ENCODE data around the gene TSHR.

The TSHR gene

GRCh38 chr14:80965037-80965436 lies 9.6 kb downstream of the TSHR start:
- no peak for TF ChIP-seq BACH2 (CRISPR knock-in tag; IDR thresholded peaks at IDR 0.05; ENCODE audit: borderline replicate concordance)
- no peak for TF ChIP-seq GLIS3 (CRISPR knock-in tag; IDR thresholded peaks at IDR 0.05)
- TF ChIP-seq OSR1 (CRISPR knock-in tag; IDR thresholded peaks at IDR 0.05): no peak
- TF ChIP-seq CREB5 (CRISPR knock-in tag; IDR thresholded peaks at IDR 0.05; ENCODE audit: low read depth): no peak
- no peak for TF ChIP-seq POU6F1 (CRISPR knock-in tag; IDR thresholded peaks at IDR 0.05; ENCODE audit: borderline replicate concordance, low read depth)
- TF ChIP-seq ZC3H10 (CRISPR knock-in tag; IDR thresholded peaks at IDR 0.05): no peak
- no peak for ATAC-seq

GRCh38 chr14:80973931-80974641 lies 18.7 kb downstream of the TSHR start:
- TF ChIP-seq POU6F1 (CRISPR knock-in tag; IDR thresholded peaks at IDR 0.05; ENCODE audit: borderline replicate concordance, low read depth) (no peak), ISL1 (CRISPR knock-in tag; IDR thresholded peaks at IDR 0.05) (peak; percentile 49; the same call in 1 of the 2 replicates)
- no peak for ATAC-seq

- TF ChIP-seq RARB (CRISPR knock-in tag; IDR thresholded peaks at IDR 0.05) (no peak), TOX (CRISPR knock-in tag; IDR thresholded peaks at IDR 0.05; ENCODE audit: borderline replicate concordance) (no peak), ZFP3 (CRISPR knock-in tag; IDR thresholded peaks at IDR 0.05) (no peak), ZNF565 (CRISPR knock-in tag; conservative IDR thresholded peaks at IDR 0.05; ENCODE audit: low read depth) (no peak), ZNF8 (CRISPR knock-in tag; IDR thresholded peaks at IDR 0.05) (no peak), SNAI2 (CRISPR knock-in tag; IDR thresholded peaks at IDR 0.05) (no peak), GLIS3 (CRISPR knock-in tag; IDR thresholded peaks at IDR 0.05) (no peak), PATZ1 (CRISPR knock-in tag; IDR thresholded peaks at IDR 0.05; ENCODE audit: borderline replicate concordance) (no peak), POU6F1 (CRISPR knock-in tag; IDR thresholded peaks at IDR 0.05; ENCODE audit: borderline replicate concordance, low read depth) (no peak), CSRNP3 (CRISPR knock-in tag; IDR thresholded peaks at IDR 0.05) (no peak)
- no peak for ATAC-seq
Measured at GRCh38 chr14:80974679-80975078, 19.3 kb downstream of the TSHR start.

- TF ChIP-seq POU6F1 (CRISPR knock-in tag; IDR thresholded peaks at IDR 0.05; ENCODE audit: borderline replicate concordance, low read depth) (no peak), BACH2 (CRISPR knock-in tag; IDR thresholded peaks at IDR 0.05; ENCODE audit: borderline replicate concordance) (no peak), ZNF8 (CRISPR knock-in tag; IDR thresholded peaks at IDR 0.05) (no peak), ZFP30 (CRISPR knock-in tag; IDR thresholded peaks at IDR 0.05) (no peak), CREB5 (CRISPR knock-in tag; IDR thresholded peaks at IDR 0.05; ENCODE audit: low read depth) (no peak), SNAI2 (CRISPR knock-in tag; IDR thresholded peaks at IDR 0.05) (no peak), PATZ1 (CRISPR knock-in tag; IDR thresholded peaks at IDR 0.05; ENCODE audit: borderline replicate concordance) (no peak), CSDC2 (CRISPR knock-in tag; IDR thresholded peaks at IDR 0.05) (no peak), ZC3H10 (CRISPR knock-in tag; IDR thresholded peaks at IDR 0.05) (no peak), ESRRG (CRISPR knock-in tag; IDR thresholded peaks at IDR 0.05) (no peak), ISL1 (CRISPR knock-in tag; IDR thresholded peaks at IDR 0.05) (no peak)
- 0 out of 3 replicates have a peak, but pooled peaks have one; percentile 39 for ATAC-seq
Measured at GRCh38 chr14:80977221-80977620, 21.8 kb downstream of the TSHR start.

Data from SK-N-SH treated with all-trans-retinoic acid at 6 μM for 48 hours (cell line).